ENCODE data around the gene NOS1AP. TPM values are rescaled to one million over a fixed set of nuclear protein-coding genes. Genes with fewer than 3 reads are reported as not detected.
A peak's percentile ranks its signal among the peaks of the same experiment; 100 is the strongest.

NOS1AP gene
- total and polyA plus RNA-seq, 9 of the 15 experiments (the other 6 are each of a cell fraction or from before 2014, with no cell fraction given): 0.07 to 1.5 (median 0.22) TPM

GRCh38 chr1:162360874-162361260 is 291.4 kb downstream of the NOS1AP start:
- 89% methylated on average over 4 of the region's 4 CpGs for WGBS (ENCODE audit: insufficient coverage, low coverage, missing lambda C conversion rate)
- H4K20me1 ChIP-seq (replicated peaks; ENCODE audit: control insufficient read depth, insufficient read depth, low read length): no peaks in the 10 kb centered on the region
- 0 out of 2 replicates have a peak overlapping the region, but pooled peaks have one; percentile 11 for H2AFZ ChIP-seq (ENCODE audit: low read depth, low read length)
- BruUV-seq (replicated peaks): no TSS peak
- H3K9ac ChIP-seq (ENCODE audit: insufficient read depth in 1 of 2, low read depth in 2 of 2, low read length in 2 of 2): peak overlapping the region in 1 of 2 experiments; percentile 19; a peak in 1 of 4 replicates
- CTCF ChIA-PET (ENCODE audit: low intra/inter-chr PET ratio): no interaction called here
- no peak overlapping the region for H3K4me3 ChIP-seq
- no peak overlapping the region for H3K4me2 ChIP-seq (ENCODE audit: insufficient read depth, low read length)
- H3K27me3 ChIP-seq (ENCODE audit: control insufficient read depth in 2 of 2, insufficient read depth in 2 of 2, low read length in 2 of 2): no peaks in the 10 kb centered on the region
- peaks cover 3 to 18% of the 10 kb centered on the region in 2 experiments; a peak in 2 of 5 replicates for H3K4me1 ChIP-seq (replicated peaks in 1 of 2; ENCODE audit: control insufficient read depth in 2 of 2, insufficient read depth in 2 of 2, low read length in 2 of 2)
- no peak overlapping the region for H3K27ac ChIP-seq (ENCODE audit: extremely low read depth, low read depth, low read length)
- H3K79me2 ChIP-seq (ENCODE audit: control insufficient read depth, insufficient read depth, low read length): no peaks in the 10 kb centered on the region
- TF ChIP-seq ZNF57 (CRISPR knock-in tag; IDR thresholded peaks at IDR 0.05) (no peak), MTF1 (CRISPR knock-in tag; IDR thresholded peaks at IDR 0.05; ENCODE audit: borderline replicate concordance) (no peak), ZNF324 (CRISPR knock-in tag; IDR thresholded peaks at IDR 0.05) (no peak), ZNF175 (CRISPR knock-in tag; IDR thresholded peaks at IDR 0.05; ENCODE audit: low read depth) (no peak), NFATC3 (IDR thresholded peaks at IDR 0.05) (no peak), ZNF217 (CRISPR knock-in tag; IDR thresholded peaks at IDR 0.05) (no peak), SOX6 (IDR thresholded peaks at IDR 0.05) (no peak), TCFL5 (CRISPR knock-in tag; conservative IDR thresholded peaks at IDR 0.05) (no peak), POLR2AphosphoS2 (IDR thresholded peaks at IDR 0.05; ENCODE audit: low read length) (no peak), NR2F6 (CRISPR knock-in tag; IDR thresholded peaks at IDR 0.05) (no peak), EHMT2 (IDR thresholded peaks at IDR 0.05) (no peak), ZBTB17 (CRISPR knock-in tag; IDR thresholded peaks at IDR 0.05) (no peak), HMG20A (CRISPR knock-in tag; conservative IDR thresholded peaks at IDR 0.05) (no peak), ASH1L (IDR thresholded peaks at IDR 0.05; ENCODE audit: borderline replicate concordance, low read depth, partially characterized antibody) (no peak), ZNF224 (CRISPR knock-in tag; IDR thresholded peaks at IDR 0.05) (no peak), ZNF354B (CRISPR knock-in tag; IDR thresholded peaks at IDR 0.05) (no peak), ELF4 (CRISPR knock-in tag; IDR thresholded peaks at IDR 0.05) (no peak)
- TF ChIP-seq, protein P1, sequence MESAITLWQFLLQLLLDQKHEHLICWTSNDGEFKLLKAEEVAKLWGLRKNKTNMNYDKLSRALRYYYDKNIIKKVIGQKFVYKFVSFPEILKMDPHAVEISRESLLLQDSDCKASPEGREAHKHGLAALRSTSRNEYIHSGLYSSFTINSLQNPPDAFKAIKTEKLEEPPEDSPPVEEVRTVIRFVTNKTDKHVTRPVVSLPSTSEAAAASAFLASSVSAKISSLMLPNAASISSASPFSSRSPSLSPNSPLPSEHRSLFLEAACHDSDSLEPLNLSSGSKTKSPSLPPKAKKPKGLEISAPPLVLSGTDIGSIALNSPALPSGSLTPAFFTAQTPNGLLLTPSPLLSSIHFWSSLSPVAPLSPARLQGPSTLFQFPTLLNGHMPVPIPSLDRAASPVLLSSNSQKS (CRISPR knock-in tag; IDR thresholded peaks at IDR 0.05): no peak
- TF ChIP-seq, protein P2, sequence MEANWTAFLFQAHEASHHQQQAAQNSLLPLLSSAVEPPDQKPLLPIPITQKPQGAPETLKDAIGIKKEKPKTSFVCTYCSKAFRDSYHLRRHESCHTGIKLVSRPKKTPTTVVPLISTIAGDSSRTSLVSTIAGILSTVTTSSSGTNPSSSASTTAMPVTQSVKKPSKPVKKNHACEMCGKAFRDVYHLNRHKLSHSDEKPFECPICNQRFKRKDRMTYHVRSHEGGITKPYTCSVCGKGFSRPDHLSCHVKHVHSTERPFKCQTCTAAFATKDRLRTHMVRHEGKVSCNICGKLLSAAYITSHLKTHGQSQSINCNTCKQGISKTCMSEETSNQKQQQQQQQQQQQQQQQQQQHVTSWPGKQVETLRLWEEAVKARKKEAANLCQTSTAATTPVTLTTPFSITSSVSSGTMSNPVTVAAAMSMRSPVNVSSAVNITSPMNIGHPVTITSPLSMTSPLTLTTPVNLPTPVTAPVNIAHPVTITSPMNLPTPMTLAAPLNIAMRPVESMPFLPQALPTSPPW (CRISPR knock-in tag; IDR thresholded peaks at IDR 0.05): no peak
- no peaks in the 10 kb centered on the region for H3K9me1 ChIP-seq (ENCODE audit: control insufficient read depth, insufficient read depth, low read length)
- POLR2A ChIA-PET: no interaction called here
- H3K36me3 ChIP-seq (ENCODE audit: control insufficient read depth, insufficient read depth, low read length): no peaks in the 10 kb centered on the region
- no peaks in the 10 kb centered on the region for H3K9me3 ChIP-seq (replicated peaks; ENCODE audit: control insufficient read depth, insufficient read depth, low read depth, low read length)
- FAIRE-seq (no peak), DNase-seq (ENCODE audit: extremely low read depth in 1 of 4, low spot score in 3 of 4) (no peak), ATAC-seq (no peak)
- in situ Hi-C loops (cut with MboI): no loop called here
- intact Hi-C loops (cut with micrococcal nuclease): no loop called here
